Panc1 (cell line): ENCODE data around the gene PRKCA.

ENCODE experiments used
- POLR2AphosphoS5 ChIP-seq: IDR thresholded peaks from 2 replicates; pipeline ENCODE4 v1.6.1; 2012; ENCODE audit warnings: mild to moderate bottlenecking, low read depth, low read length, moderate library complexity
- TF ChIP-seq, protein P1 (sequence below): fragments of 450-650 bp; IDR thresholded peaks from 2 replicates; pipeline ENCODE4 v1.5.1; 2017; ENCODE audit warnings: mild to moderate bottlenecking
- TF ChIP-seq, protein P2 (sequence below), 2 experiments: IDR thresholded peaks; 2 replicates each; pipeline ENCODE4 v1.6.1; 2011 to 2012; ENCODE audit warnings: low read depth in 2 of 2, control low read depth in 1 of 2, low read length in 1 of 2, mild to moderate bottlenecking in 1 of 2, moderate library complexity in 1 of 2; ENCODE audit not compliant: insufficient read depth in 1 of 2

DNA sequence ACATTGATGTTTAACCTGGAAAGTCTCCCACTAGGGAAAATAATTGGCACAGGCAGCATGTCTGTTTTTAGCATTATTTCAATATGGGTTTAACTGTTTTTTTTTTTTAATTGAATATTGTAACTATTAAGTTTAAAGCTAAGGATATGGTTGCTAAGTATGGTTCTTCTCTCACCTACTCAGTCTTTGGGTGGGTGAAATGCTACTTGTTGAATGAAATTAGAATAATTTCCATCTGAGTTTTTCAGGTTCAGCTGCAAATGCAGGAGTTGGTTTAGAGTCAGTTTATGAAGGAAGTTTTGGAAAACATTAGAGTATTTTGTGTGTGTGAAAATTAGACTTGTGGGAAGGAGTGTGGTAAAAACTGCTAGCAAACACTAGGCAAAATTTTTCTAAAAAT, 93.5 kb downstream of the PRKCA start:
- TF ChIP-seq, protein P1, sequence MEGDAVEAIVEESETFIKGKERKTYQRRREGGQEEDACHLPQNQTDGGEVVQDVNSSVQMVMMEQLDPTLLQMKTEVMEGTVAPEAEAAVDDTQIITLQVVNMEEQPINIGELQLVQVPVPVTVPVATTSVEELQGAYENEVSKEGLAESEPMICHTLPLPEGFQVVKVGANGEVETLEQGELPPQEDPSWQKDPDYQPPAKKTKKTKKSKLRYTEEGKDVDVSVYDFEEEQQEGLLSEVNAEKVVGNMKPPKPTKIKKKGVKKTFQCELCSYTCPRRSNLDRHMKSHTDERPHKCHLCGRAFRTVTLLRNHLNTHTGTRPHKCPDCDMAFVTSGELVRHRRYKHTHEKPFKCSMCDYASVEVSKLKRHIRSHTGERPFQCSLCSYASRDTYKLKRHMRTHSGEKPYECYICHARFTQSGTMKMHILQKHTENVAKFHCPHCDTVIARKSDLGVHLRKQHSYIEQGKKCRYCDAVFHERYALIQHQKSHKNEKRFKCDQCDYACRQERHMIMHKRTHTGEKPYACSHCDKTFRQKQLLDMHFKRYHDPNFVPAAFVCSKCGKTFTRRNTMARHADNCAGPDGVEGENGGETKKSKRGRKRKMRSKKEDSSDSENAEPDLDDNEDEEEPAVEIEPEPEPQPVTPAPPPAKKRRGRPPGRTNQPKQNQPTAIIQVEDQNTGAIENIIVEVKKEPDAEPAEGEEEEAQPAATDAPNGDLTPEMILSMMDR = no peak
- no peak for TF ChIP-seq POLR2AphosphoS5
- TF ChIP-seq, protein P2, sequence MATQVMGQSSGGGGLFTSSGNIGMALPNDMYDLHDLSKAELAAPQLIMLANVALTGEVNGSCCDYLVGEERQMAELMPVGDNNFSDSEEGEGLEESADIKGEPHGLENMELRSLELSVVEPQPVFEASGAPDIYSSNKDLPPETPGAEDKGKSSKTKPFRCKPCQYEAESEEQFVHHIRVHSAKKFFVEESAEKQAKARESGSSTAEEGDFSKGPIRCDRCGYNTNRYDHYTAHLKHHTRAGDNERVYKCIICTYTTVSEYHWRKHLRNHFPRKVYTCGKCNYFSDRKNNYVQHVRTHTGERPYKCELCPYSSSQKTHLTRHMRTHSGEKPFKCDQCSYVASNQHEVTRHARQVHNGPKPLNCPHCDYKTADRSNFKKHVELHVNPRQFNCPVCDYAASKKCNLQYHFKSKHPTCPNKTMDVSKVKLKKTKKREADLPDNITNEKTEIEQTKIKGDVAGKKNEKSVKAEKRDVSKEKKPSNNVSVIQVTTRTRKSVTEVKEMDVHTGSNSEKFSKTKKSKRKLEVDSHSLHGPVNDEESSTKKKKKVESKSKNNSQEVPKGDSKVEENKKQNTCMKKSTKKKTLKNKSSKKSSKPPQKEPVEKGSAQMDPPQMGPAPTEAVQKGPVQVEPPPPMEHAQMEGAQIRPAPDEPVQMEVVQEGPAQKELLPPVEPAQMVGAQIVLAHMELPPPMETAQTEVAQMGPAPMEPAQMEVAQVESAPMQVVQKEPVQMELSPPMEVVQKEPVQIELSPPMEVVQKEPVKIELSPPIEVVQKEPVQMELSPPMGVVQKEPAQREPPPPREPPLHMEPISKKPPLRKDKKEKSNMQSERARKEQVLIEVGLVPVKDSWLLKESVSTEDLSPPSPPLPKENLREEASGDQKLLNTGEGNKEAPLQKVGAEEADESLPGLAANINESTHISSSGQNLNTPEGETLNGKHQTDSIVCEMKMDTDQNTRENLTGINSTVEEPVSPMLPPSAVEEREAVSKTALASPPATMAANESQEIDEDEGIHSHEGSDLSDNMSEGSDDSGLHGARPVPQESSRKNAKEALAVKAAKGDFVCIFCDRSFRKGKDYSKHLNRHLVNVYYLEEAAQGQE (IDR thresholded peaks at IDR 0.05; ENCODE audit: insufficient read depth in 1 of 2, low read depth in 2 of 2, low read length in 1 of 2) = no peak
